ENCODE measurements around the gene AHCYL2.

The AHCYL2 gene

DNA sequence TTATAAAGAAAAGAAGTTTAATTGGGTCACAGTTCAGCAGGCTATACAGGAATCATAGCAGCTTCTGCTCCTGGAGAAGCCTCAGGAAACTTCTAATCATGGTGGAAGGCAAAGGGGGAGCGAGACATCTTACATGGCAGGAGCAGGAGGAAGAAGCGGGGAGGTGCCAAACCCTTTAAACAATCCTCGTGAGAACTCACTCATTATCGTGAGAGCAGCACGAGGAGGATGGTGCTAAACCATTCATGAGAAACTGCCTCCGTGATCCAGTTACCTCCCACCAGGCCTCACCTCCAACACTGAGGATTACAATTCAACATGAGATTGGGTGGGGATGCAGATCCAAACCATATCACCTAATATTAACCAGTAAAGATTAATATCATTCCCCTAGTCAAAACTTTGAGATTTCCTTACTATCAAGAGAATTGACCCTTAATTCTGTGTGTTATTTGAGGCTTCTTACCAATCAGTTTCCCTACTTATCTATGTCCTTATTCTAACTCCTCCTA is 38.0 kb upstream of the AHCYL2 start:
- Histone ChIP-seq H3K79me2 (ENCODE audit: insufficient read depth, low read length) (peaks cover 20% of the 10 kb centered on the region; the same call in 1 of the 2 replicates), H4K20me1 (ENCODE audit: insufficient read depth, low read length, poor library complexity, severe bottlenecking) (peaks cover 9% of the 10 kb centered on the region), H3K4me2 (ENCODE audit: low read depth, low read length, poor library complexity, severe bottlenecking) (no peak overlapping the region), H3K9me3 (ENCODE audit: insufficient read depth, low read depth, low read length) (no peaks in the 10 kb centered on the region), H3F3A (ENCODE audit: low read depth) (no peaks in the 10 kb centered on the region; the same call in 1 of the 2 replicates), H3K27me3 (ENCODE audit: insufficient read depth, low read length, poor library complexity, severe bottlenecking) (no peaks in the 10 kb centered on the region), H3K36me3 (ENCODE audit: insufficient read depth, low read length) (no peaks in the 10 kb centered on the region), H3K4me1 (ENCODE audit: insufficient read depth, low read length, poor library complexity, severe bottlenecking) (peaks cover 31% of the 10 kb centered on the region), H3K9me2 (replicated peaks; ENCODE audit: low read depth, low read length) (no peaks in the 10 kb centered on the region), H3K4me3 (ENCODE audit: low read length, poor library complexity, severe bottlenecking) (no peak overlapping the region), H3K9ac (ENCODE audit: low read depth, low read length, poor library complexity, severe bottlenecking) (no peak overlapping the region), H2AFZ (ENCODE audit: low read length) (peak overlapping the region; percentile 31; the same call in 1 of the 2 replicates)
- TF ChIP-seq EZH2phosphoT487 (IDR thresholded peaks at IDR 0.05; ENCODE audit: borderline replicate concordance) = no peak
- TF ChIP-seq, protein P1, sequence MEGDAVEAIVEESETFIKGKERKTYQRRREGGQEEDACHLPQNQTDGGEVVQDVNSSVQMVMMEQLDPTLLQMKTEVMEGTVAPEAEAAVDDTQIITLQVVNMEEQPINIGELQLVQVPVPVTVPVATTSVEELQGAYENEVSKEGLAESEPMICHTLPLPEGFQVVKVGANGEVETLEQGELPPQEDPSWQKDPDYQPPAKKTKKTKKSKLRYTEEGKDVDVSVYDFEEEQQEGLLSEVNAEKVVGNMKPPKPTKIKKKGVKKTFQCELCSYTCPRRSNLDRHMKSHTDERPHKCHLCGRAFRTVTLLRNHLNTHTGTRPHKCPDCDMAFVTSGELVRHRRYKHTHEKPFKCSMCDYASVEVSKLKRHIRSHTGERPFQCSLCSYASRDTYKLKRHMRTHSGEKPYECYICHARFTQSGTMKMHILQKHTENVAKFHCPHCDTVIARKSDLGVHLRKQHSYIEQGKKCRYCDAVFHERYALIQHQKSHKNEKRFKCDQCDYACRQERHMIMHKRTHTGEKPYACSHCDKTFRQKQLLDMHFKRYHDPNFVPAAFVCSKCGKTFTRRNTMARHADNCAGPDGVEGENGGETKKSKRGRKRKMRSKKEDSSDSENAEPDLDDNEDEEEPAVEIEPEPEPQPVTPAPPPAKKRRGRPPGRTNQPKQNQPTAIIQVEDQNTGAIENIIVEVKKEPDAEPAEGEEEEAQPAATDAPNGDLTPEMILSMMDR (conservative IDR thresholded peaks at IDR 0.05; ENCODE audit: low read length) = no peak

DNA sequence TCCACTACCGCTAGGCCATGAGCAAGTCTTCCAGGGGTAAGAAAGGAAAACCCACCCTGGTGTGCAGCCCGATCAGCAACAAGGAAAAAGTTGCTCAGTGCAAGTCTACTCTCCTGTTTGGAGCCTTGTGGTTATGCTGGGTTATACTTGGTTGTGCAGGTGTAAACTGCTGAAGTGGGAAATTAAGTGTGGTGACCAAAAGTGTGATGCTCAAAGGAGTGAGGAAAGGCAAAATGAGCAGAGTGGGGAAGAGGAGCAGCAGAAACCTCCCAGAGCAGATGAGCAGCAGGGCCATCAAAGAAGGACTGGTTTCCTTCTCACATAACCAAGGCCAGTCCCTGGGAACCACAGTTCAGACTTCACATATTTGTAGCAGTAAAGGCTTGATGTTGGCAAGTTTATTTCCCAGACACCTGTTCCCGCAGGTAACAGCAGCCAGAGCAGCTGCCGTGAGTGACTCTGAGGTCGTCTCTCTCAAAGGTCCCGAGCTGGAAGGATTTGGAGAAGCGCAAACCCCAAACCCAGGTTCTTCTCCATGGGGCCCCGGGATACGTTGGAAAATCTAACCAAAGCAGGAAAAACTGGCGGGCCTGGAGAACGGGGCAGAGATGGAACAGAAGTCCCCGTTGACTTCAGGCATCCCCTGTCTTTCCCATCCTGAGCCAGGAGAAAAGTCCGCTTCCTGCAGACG is 37.0 kb upstream of the AHCYL2 start:
- H3K4me2 ChIP-seq (ENCODE audit: low read depth, low read length, poor library complexity, severe bottlenecking) = peak overlapping the region; percentile 98
- no peaks in the 10 kb centered on the region for H3K9me3 ChIP-seq (ENCODE audit: insufficient read depth, low read depth, low read length)
- H3K9ac ChIP-seq (ENCODE audit: low read depth, low read length, poor library complexity, severe bottlenecking) = peak overlapping the region; percentile 83
- peaks cover 37% of the 10 kb centered on the region for H3K4me1 ChIP-seq (ENCODE audit: insufficient read depth, low read length, poor library complexity, severe bottlenecking)
- H3K79me2 ChIP-seq (ENCODE audit: insufficient read depth, low read length) = peaks cover 25% of the 10 kb centered on the region; the same call in 1 of the 2 replicates
- peak overlapping the region; percentile 89 for H3K4me3 ChIP-seq (ENCODE audit: low read length, poor library complexity, severe bottlenecking)
- peaks cover 9% of the 10 kb centered on the region for H4K20me1 ChIP-seq (ENCODE audit: insufficient read depth, low read length, poor library complexity, severe bottlenecking)
- H3K9me2 ChIP-seq (replicated peaks; ENCODE audit: low read depth, low read length) = no peaks in the 10 kb centered on the region
- no peaks in the 10 kb centered on the region for H3K36me3 ChIP-seq (ENCODE audit: insufficient read depth, low read length)
- H3F3A ChIP-seq (ENCODE audit: low read depth) = no peaks in the 10 kb centered on the region; the same call in 1 of the 2 replicates
- no peaks in the 10 kb centered on the region for H3K27me3 ChIP-seq (ENCODE audit: insufficient read depth, low read length, poor library complexity, severe bottlenecking)
- peak overlapping the region; percentile 96 for H2AFZ ChIP-seq (ENCODE audit: low read length)
- TF ChIP-seq EZH2phosphoT487 (IDR thresholded peaks at IDR 0.05; ENCODE audit: borderline replicate concordance) = no peak
- TF ChIP-seq, protein P1 (conservative IDR thresholded peaks at IDR 0.05; ENCODE audit: low read length) = no peak

GRCh38 chr7:129188372-129188891 is 36.4 kb upstream of the AHCYL2 start, which contains the start of gene SMO:
Gene SMO (plus strand): TSS chr7:129188633. CDS start chr7:129189152, 519 bp downstream.
- H3K27me3 ChIP-seq (ENCODE audit: insufficient read depth, low read length, poor library complexity, severe bottlenecking) = no peaks in the 10 kb centered on the region
- H3K79me2 ChIP-seq (ENCODE audit: insufficient read depth, low read length) = peaks cover 26% of the 10 kb centered on the region; the same call in 1 of the 2 replicates
- no peaks in the 10 kb centered on the region for H3K9me3 ChIP-seq (ENCODE audit: insufficient read depth, low read depth, low read length)
- no peaks in the 10 kb centered on the region for H3K9me2 ChIP-seq (replicated peaks; ENCODE audit: low read depth, low read length)
- peak within 1 kb of the TSS; percentile 89 for H3K4me3 ChIP-seq (ENCODE audit: low read length, poor library complexity, severe bottlenecking)
- peak within 1 kb of the TSS; percentile 83 for H3K9ac ChIP-seq (ENCODE audit: low read depth, low read length, poor library complexity, severe bottlenecking)
- H3F3A ChIP-seq (ENCODE audit: low read depth) = no peaks in the 10 kb centered on the region; the same call in 1 of the 2 replicates
- no peak for TF ChIP-seq EZH2phosphoT487 (IDR thresholded peaks at IDR 0.05; ENCODE audit: borderline replicate concordance)
- peak within 1 kb of the TSS; percentile 98 for H3K4me2 ChIP-seq (ENCODE audit: low read depth, low read length, poor library complexity, severe bottlenecking)
- peaks cover 37% of the 10 kb centered on the region for H3K4me1 ChIP-seq (ENCODE audit: insufficient read depth, low read length, poor library complexity, severe bottlenecking)
- peaks cover 9% of the 10 kb centered on the region for H4K20me1 ChIP-seq (ENCODE audit: insufficient read depth, low read length, poor library complexity, severe bottlenecking)
- H3K36me3 ChIP-seq (ENCODE audit: insufficient read depth, low read length) = no peaks in the 10 kb centered on the region
- H2AFZ ChIP-seq (ENCODE audit: low read length) = peak within 1 kb of the TSS; percentile 96

Measured in Loucy (cell line).